WERI-Rb-1 (cell line): ENCODE data around the gene KIAA1328.

Experiments used
- DNase-seq: peaks from one replicate; pipeline ENCODE4 v3.0.0-alpha.2; 2020
- H3K27ac ChIP-seq: fragments of 250-450 bp; sonication (Bioruptor Pico); 2 replicates; pipeline ENCODE4 v1.5.1; 2020; ENCODE audit warnings: mild to moderate bottlenecking, moderate library complexity
- H3K27me3 ChIP-seq: fragments of 250-450 bp; sonication (Bioruptor Pico); 2 replicates; pipeline ENCODE4 v1.5.1; 2021; ENCODE audit warnings: mild to moderate bottlenecking, low read depth, moderate library complexity; ENCODE audit not compliant: insufficient read depth, severe bottlenecking
- H3K36me3 ChIP-seq: fragments of 250-450 bp; sonication (Bioruptor Pico); 2 replicates; pipeline ENCODE4 v1.5.1; 2020; ENCODE audit warnings: mild to moderate bottlenecking, moderate library complexity
- H3K4me3 ChIP-seq: 2 replicates; pipeline ENCODE4 v1.5.1; 2011; ENCODE audit warnings: low read depth, mild to moderate bottlenecking, control low read depth, low read length
- H3K9me3 ChIP-seq: fragments of 250-450 bp; sonication (Bioruptor Pico); 2 replicates; pipeline ENCODE4 v1.5.1; 2021; ENCODE audit warnings: mild to moderate bottlenecking, moderate library complexity; ENCODE audit not compliant: severe bottlenecking
- TF ChIP-seq, protein P1 (sequence below): IDR thresholded peaks from 2 replicates; pipeline ENCODE4 v1.5.1; 2011; ENCODE audit warnings: low read depth, mild to moderate bottlenecking, control low read depth, inconsistent platforms, low read length

KIAA1328 gene

GRCh38 chr18:36963464-36963863 is 134.5 kb downstream of the KIAA1328 start:
- no peaks in the 10 kb centered on the region for H3K9me3 ChIP-seq
- TF ChIP-seq, protein P1, sequence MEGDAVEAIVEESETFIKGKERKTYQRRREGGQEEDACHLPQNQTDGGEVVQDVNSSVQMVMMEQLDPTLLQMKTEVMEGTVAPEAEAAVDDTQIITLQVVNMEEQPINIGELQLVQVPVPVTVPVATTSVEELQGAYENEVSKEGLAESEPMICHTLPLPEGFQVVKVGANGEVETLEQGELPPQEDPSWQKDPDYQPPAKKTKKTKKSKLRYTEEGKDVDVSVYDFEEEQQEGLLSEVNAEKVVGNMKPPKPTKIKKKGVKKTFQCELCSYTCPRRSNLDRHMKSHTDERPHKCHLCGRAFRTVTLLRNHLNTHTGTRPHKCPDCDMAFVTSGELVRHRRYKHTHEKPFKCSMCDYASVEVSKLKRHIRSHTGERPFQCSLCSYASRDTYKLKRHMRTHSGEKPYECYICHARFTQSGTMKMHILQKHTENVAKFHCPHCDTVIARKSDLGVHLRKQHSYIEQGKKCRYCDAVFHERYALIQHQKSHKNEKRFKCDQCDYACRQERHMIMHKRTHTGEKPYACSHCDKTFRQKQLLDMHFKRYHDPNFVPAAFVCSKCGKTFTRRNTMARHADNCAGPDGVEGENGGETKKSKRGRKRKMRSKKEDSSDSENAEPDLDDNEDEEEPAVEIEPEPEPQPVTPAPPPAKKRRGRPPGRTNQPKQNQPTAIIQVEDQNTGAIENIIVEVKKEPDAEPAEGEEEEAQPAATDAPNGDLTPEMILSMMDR, result no peak
- no peak overlapping the region for H3K4me3 ChIP-seq
- no peak overlapping the region for H3K27ac ChIP-seq
- H3K36me3 ChIP-seq, result no peaks in the 10 kb centered on the region; the same call in 1 of the 2 replicates
- no peak for DNase-seq
- no peaks in the 10 kb centered on the region for H3K27me3 ChIP-seq

DNA sequence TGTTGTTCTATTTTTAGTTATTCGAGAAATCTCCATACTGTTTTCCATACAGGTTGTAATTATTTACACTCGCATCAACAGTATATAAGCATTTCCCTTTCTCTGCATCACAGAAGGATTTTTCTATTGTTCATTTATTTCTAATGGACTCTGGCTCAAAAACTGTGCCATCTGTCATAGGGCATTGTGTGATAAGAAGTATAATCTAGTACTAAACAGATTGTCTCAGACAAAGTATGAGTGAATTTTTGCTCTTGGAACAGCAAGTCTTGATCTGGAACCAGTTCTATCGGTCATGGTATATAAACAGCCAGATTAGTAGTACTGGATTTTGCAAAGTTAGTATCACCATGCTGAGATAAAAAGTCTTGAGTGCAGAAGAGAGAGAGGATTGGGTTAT is 145.8 kb downstream of the KIAA1328 start:
- no peak for DNase-seq
- Histone ChIP-seq H3K36me3 (no peaks in the 10 kb centered on the region), H3K27me3 (no peaks in the 10 kb centered on the region), H3K9me3 (no peaks in the 10 kb centered on the region), H3K27ac (no peak overlapping the region), H3K4me3 (no peak overlapping the region)
- TF ChIP-seq, protein P1, result no peak

DNA sequence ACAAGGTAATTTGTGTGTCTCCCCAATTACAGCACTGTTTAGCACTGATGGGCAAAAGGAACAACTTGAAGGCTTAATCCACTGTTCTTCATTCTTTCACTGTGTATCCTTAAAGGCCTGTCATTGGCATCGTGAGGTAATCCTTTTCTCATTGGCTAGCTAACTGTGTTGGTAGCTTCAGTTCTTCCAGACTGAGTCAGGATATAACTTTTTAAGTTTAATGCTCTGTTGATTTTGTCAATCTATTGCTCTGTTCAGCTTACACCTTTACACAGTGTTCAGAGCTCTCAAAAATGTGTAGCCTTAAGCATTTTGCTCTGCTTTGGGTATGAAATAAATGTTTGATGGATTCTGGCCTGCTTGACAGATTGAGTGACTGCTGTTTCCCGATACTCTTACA is 148.2 kb downstream of the KIAA1328 start:
- TF ChIP-seq, protein P1, result no peak
- Histone ChIP-seq H3K9me3 (no peaks in the 10 kb centered on the region), H3K36me3 (no peaks in the 10 kb centered on the region), H3K4me3 (no peak overlapping the region), H3K27me3 (no peaks in the 10 kb centered on the region), H3K27ac (no peak overlapping the region)
- no peak for DNase-seq

DNA sequence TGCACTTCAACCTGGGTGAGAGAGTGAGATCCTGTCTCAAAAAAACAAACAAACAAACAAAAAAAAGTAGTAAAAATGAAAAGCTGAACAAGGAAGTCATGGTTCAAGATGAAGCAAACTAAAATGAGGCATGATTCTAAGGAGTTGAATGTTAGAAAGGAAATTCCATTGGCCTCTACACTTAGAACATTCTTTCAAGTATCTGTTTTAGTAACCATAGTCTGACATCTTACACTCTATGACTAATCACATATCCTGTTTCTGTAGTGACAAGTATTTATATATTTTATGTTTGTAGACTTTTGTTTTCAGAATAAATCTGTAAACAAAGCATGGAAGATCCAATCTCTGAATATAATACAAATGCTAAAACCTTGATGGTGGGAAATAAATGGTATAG is 164.1 kb downstream of the KIAA1328 start:
- TF ChIP-seq, protein P1, result no peak
- H3K9me3 ChIP-seq, result no peaks in the 10 kb centered on the region
- DNase-seq, result no peak
- H3K27ac ChIP-seq, result no peak overlapping the region
- no peaks in the 10 kb centered on the region for H3K27me3 ChIP-seq
- no peak overlapping the region for H3K4me3 ChIP-seq
- H3K36me3 ChIP-seq, result no peaks in the 10 kb centered on the region

DNA sequence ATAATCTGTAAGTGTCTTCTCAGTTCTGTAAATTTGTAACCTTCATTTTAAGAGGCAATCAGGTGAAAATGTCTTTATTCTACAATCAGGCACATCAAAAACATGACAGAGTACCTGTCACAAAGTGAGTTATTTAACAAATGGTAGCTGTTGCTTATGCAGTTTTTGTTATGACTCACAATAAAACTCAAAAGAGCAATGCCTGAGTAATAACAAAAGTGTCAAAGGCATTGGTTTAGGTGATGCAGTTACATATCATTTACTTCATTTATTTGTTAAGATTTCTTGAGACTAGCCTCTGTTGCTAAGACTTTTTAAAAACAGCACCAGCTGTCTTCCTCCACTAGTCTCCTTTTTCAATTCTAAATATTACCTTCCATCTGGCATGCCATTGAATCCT is 177.8 kb downstream of the KIAA1328 start:
- Histone ChIP-seq H3K4me3 (no peak overlapping the region), H3K9me3 (no peaks in the 10 kb centered on the region), H3K27ac (no peak overlapping the region; the same call in 1 of the 2 replicates), H3K36me3 (no peaks in the 10 kb centered on the region), H3K27me3 (no peaks in the 10 kb centered on the region)
- TF ChIP-seq, protein P1, result no peak
- no peak for DNase-seq

DNA sequence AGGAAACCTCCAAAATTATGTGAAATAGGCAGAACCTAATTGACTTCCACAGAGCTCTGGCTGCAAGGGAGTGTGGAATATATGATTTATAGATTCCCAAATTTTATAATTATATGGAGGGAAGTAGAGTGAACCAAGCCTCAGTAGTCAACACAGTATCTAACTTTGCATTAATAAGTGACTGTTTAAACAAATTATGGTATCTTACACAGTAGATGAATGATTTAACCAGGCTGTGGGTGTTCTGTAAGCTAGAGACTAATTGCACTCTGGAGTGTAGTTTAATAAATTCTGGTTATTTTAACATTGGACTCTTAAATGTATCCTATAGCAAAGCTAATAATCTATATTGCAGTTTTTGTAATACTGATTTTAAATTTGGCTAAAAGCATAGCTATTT is 183.5 kb downstream of the KIAA1328 start:
- no peaks in the 10 kb centered on the region for H3K27me3 ChIP-seq

More for the DNA sequence above, 183.5 kb downstream of the KIAA1328 start:
- no peak for DNase-seq
- H3K27ac ChIP-seq, result no peak overlapping the region
- no peaks in the 10 kb centered on the region for H3K36me3 ChIP-seq
- no peaks in the 10 kb centered on the region for H3K9me3 ChIP-seq
- H3K4me3 ChIP-seq, result no peak overlapping the region
- TF ChIP-seq, protein P1, result no peak
